Measurements from ENCODE around the gene MEF2C. TPM values are rescaled to one million over a fixed set of nuclear protein-coding genes. Genes with fewer than 3 reads are reported as not detected.
A peak's percentile ranks its signal among the peaks of the same experiment; 100 is the strongest.

Gene MEF2C
- polyA plus RNA-seq, 3 donors: 32.0 to 89.3 (median 88.3) TPM

DNA sequence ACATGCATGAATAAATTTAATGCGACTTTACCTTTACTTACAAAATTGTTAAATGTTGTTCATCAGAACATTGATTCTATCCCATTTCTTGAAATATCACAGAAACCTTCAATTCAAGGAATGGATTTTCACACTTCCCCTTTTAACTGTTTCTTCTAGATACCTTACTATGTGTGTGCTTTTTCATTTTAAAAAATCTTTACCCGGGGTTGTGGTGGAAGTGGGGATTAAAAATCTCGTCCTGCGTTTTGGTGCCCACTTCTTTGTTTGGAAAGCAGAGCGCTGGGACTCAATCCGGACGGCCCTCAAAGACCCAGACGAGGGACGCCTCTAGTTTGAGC is 5.8 kb upstream of the MEF2C start:
- H3K27ac ChIP-seq (ENCODE audit: low read depth in 1 of 2, low read length in 2 of 2): peak overlapping the region in 1 of 2 donors; percentile 60
- H3K9me3 ChIP-seq (replicated peaks in 1 of 2; ENCODE audit: control insufficient read depth in 1 of 2, insufficient read depth in 1 of 2, low read length in 2 of 2): no peaks in the 10 kb centered on the region
- TF ChIP-seq, protein P1, sequence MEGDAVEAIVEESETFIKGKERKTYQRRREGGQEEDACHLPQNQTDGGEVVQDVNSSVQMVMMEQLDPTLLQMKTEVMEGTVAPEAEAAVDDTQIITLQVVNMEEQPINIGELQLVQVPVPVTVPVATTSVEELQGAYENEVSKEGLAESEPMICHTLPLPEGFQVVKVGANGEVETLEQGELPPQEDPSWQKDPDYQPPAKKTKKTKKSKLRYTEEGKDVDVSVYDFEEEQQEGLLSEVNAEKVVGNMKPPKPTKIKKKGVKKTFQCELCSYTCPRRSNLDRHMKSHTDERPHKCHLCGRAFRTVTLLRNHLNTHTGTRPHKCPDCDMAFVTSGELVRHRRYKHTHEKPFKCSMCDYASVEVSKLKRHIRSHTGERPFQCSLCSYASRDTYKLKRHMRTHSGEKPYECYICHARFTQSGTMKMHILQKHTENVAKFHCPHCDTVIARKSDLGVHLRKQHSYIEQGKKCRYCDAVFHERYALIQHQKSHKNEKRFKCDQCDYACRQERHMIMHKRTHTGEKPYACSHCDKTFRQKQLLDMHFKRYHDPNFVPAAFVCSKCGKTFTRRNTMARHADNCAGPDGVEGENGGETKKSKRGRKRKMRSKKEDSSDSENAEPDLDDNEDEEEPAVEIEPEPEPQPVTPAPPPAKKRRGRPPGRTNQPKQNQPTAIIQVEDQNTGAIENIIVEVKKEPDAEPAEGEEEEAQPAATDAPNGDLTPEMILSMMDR (IDR thresholded peaks at IDR 0.05): no peak
- H3K36me3 ChIP-seq (replicated peaks in 1 of 2; ENCODE audit: control insufficient read depth in 1 of 2, insufficient read depth in 2 of 2, low read length in 2 of 2): no peaks in the 10 kb centered on the region
- H3K4me3 Mint-ChIP-seq: peak overlapping the region; percentile 98 to 99
- peaks cover 0 to 4% (median 2%) of the 10 kb centered on the region in 3 donors for H3K27me3 Mint-ChIP-seq (ENCODE audit: low read depth in 3 of 3)
- peaks cover 27 to 47% of the 10 kb centered on the region in 2 donors for H3K4me1 ChIP-seq (ENCODE audit: control insufficient read depth in 1 of 2, insufficient read depth in 2 of 2, low read length in 2 of 2)
- peak overlapping the region; percentile 58 to 93 (median 88) for H3K4me3 ChIP-seq (replicated peaks in 1 of 3; ENCODE audit: low read depth in 2 of 3, low read length in 3 of 3)
- peaks cover 0 to 1% (median 0%) of the 10 kb centered on the region in 7 donors for H3K9me3 Mint-ChIP-seq
- peak overlapping the region; percentile 93 for H2AFZ ChIP-seq (ENCODE audit: insufficient read depth, low read depth, low read length, poor library complexity, severe bottlenecking)
- H3K4me1 Mint-ChIP-seq: peaks cover 50% of the 10 kb centered on the region
- no peaks in the 10 kb centered on the region for H4K20me1 ChIP-seq (ENCODE audit: insufficient read depth, low read length)
- intact Hi-C loops (cut with micrococcal nuclease): loop anchor here (10.0 kb wide), 3 partner anchors 104 to 506 kb away; no protein-coding TSS in a partner anchor
- H3K36me3 Mint-ChIP-seq: no peaks in the 10 kb centered on the region
- peak overlapping the region; percentile 98 for H3K4me2 ChIP-seq (replicated peaks; ENCODE audit: extremely low read depth, low read length, poor library complexity, severe bottlenecking)
- H3K9ac ChIP-seq (ENCODE audit: insufficient read depth, low read length, poor library complexity, severe bottlenecking): peak overlapping the region; percentile 76
- WGBS (ENCODE audit: insufficient coverage): 0% methylated on average over 7 of the region's 9 CpGs
- H3K27me3 ChIP-seq (ENCODE audit: control insufficient read depth in 2 of 2, insufficient read depth in 2 of 2, low read length in 2 of 2): no peaks in the 10 kb centered on the region
- DNase-seq: no peak
- peaks cover 15% of the 10 kb centered on the region for H3K79me2 ChIP-seq (ENCODE audit: insufficient read depth, low read length)
- H3K27ac Mint-ChIP-seq: peak overlapping the region in 6 of 7 donors; percentile 50 to 89 (median 78)

- Histone ChIP-seq H3K27ac (ENCODE audit: low read depth in 1 of 2, low read length in 2 of 2) (no peak overlapping the region), H2AFZ (ENCODE audit: insufficient read depth, low read depth, low read length, poor library complexity, severe bottlenecking) (no peak overlapping the region), H3K9me3 (replicated peaks in 1 of 2; ENCODE audit: control insufficient read depth in 1 of 2, insufficient read depth in 1 of 2, low read length in 2 of 2) (no peaks in the 10 kb centered on the region), H3K79me2 (ENCODE audit: insufficient read depth, low read length) (peaks cover 15% of the 10 kb centered on the region), H3K36me3 (replicated peaks in 1 of 2; ENCODE audit: control insufficient read depth in 1 of 2, insufficient read depth in 2 of 2, low read length in 2 of 2) (no peaks in the 10 kb centered on the region), H3K27me3 (ENCODE audit: control insufficient read depth in 2 of 2, insufficient read depth in 2 of 2, low read length in 2 of 2) (no peaks in the 10 kb centered on the region), H3K4me2 (replicated peaks; ENCODE audit: extremely low read depth, low read length, poor library complexity, severe bottlenecking) (peak overlapping the region; percentile 98), H3K4me1 (ENCODE audit: control insufficient read depth in 1 of 2, insufficient read depth in 2 of 2, low read length in 2 of 2) (peaks cover 27 to 47% of the 10 kb centered on the region in 2 donors), H4K20me1 (ENCODE audit: insufficient read depth, low read length) (no peaks in the 10 kb centered on the region), H3K4me3 (replicated peaks in 1 of 3; ENCODE audit: low read depth in 2 of 3, low read length in 3 of 3) (no peak overlapping the region), H3K9ac (ENCODE audit: insufficient read depth, low read length, poor library complexity, severe bottlenecking) (no peak overlapping the region)
- Mint-ChIP-seq H3K9me3 (peaks cover 0 to 1% (median 0%) of the 10 kb centered on the region in 7 donors), H3K36me3 (no peaks in the 10 kb centered on the region), H3K4me3 (peak overlapping the region; percentile 33 to 98), H3K27me3 (ENCODE audit: low read depth in 3 of 3) (peaks cover 0 to 6% (median 2%) of the 10 kb centered on the region in 3 donors), H3K4me1 (peaks cover 50% of the 10 kb centered on the region), H3K27ac (peak overlapping the region in 1 of 7 donors; percentile 55)
- TF ChIP-seq, protein P1 (IDR thresholded peaks at IDR 0.05): no peak
- no peak for DNase-seq
- intact Hi-C loops (cut with micrococcal nuclease): loop anchor here (10.0 kb wide), 3 partner anchors 103 to 507 kb away; no protein-coding TSS in a partner anchor
Measured at GRCh38 chr5:88888291-88888690, 5.3 kb upstream of the MEF2C start.

Data from CD14-positive monocyte (primary cell).